Activated naive CD4-positive, alpha-beta T cell treated with anti-CD3 and anti-CD28 coated beads, Interleukin-2, amount 50 U/mL, for 16 hours (primary cell): ENCODE results near the gene MAP3K9.
"Not testable (repeated sequence)": the region's sequence is repeated elsewhere in the genome, so short reads cannot be mapped to it uniquely, and the experiment has no call there.

Experiments
- DNase-seq: peaks from one replicate; pipeline ENCODE4 v3.0.0-alpha.2; 2020

Gene MAP3K9

DNA sequence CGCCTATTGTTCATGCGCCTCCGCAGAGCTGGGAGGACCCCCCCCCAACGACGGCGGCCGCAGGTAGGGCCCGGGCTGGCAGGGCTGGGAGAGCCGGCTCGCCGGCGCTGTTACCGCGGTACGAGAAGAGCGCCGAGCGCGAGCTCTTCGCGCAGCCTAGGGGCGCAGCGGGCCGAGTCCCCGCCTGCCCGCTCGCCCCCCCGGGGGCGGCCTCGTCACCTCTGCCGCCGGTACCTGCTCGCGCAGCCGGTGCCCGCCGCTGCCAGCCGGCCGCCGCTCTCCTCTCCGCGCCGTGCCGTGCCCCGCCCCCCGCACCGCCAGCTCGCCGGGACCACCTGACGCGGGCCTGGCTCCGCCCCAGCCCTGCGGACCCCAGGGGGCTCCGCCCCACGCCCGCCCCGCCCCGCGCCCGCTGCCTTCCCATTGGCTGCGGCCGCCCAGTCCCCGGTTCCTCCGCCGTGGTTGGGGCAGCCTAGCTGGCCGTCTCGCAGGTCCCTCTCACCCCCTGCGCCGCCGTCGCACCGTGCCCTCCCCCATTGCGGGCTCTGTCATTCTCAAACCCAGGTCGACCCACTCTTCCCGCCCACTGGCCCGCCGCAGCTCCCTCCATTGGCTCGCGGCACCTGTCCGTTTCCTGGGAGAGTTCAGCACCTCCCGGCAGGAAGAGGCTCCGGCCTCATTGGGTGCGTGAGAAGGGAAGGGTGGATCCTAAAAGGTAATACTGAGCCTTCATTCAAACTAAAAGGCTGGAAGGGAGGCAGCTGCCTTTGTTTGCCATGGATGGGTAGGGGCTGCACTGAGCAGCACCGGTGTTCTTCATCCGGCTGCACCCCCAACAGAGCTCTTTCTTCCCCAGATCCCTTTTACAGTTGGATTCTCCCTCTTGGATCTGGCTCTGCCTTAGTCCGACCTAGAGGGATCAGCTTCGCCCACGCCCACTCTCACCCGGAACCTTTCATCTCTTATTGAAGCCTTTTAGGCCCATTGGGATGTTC is at the start of gene MAP3K9:
Gene MAP3K9 (minus strand): TSS at position 289 of the 995 bp plus-strand sequence. CDS start 342 bp downstream, outside the sequence.
- peak; percentile 89 for DNase-seq

DNA sequence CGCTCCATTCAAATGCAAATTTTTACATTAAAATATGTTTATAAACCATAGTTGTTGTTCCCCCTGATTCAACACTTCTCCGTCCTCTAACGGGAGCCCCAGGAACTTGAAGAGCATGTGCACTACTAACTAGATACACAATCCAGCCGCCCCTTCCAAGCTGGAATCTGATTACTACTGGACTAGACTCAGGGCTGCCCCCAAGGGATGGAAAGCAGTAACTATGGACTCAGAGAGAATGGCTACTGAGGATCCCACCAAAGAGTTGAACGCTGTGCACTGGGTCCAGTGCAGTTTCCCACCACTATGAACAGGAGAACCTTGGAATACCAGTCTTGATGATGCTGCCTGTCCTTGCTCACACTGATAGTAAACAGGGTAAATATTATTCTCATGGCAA is 49.3 kb upstream of the MAP3K9 start:
- no peak for DNase-seq

DNA sequence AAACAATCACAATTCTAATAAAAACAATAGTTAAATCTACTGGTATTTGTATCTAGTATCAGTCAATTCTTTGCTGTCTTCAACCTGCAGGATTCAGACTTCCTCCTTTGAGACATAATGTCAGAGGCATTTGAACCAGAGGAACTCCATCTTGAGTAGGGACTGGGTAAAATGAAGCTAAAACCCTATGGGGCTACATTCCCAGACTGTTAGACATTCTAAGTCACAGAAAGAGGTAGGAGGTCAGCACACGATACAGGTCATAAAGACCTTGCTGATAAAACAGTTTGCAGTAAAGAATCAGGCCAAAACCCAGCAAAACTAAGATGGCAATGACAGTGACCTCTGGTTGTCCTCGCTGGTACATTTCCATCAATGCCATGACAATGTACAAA is 48.2 kb upstream of the MAP3K9 start:
- DNase-seq, result no peak

- DNase-seq, result no peak
Measured at GRCh38 chr14:70856851-70857495, 47.7 kb upstream of the MAP3K9 start.

DNA sequence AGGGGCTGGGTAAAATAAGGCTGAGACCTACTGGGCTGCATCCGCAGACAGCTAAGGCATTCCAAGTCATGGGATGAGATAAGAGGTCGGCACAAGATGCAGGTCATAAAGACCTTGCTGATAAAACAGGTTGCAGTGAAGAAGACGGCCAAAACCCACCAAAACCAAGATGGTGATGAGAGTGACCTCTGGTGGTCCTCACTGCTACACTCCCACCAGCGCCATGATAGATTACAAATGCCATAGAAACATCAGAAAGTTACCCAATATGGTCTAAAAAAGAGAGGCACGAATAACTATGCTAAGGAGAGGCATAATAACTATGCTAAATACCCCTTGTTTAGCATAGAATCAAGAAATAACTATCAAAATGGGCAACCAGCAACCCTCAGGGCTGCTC is 46.2 kb upstream of the MAP3K9 start:
- DNase-seq, result no peak

DNA sequence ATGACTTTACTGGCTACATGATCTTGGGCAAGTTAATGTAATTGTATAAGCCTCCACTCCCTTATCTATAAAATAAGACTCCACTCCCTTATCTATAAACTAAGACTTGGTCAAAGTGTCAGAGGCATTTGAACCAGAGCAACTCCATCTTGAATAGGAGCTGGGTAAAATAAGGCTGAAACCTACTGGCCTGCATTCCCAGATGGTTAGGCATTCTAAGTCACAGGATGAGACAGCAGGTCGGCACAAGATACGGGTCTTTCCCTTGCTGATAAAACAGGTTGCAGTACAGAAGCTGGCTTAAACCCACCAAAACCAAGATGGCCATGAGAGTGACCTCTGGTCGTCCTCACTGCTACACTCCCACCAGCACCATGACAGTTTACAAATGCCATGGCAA is 44.3 kb upstream of the MAP3K9 start:
- DNase-seq, result not testable (repeated sequence)

GRCh38 chr14:70847406-70848090 is 38.2 kb upstream of the MAP3K9 start:
- DNase-seq, result no peak

DNA sequence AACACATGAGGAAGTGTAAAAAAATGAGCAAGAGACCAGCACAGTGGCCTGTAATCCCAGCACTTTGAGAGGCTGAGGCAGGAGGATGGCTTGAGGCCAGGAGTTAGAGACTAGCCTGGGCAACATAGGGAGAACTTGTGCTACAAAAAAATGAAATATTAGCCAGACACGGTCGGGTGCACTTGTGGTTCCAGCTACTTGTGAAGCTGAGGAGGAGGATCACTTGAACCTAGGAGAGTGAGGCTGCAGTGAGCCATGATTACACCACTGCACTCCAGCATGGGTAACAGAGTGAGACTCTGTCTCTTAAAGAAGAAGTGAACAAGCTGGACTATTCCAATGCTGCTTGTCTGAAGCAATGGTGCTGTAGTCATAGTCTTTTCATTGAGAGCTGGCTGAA is 36.3 kb upstream of the MAP3K9 start:
- DNase-seq, result no peak

- no peak for DNase-seq
Measured at GRCh38 chr14:70842851-70843462, 33.6 kb upstream of the MAP3K9 start.

- DNase-seq, result no peak
Measured at GRCh38 chr14:70838076-70838475, 28.8 kb upstream of the MAP3K9 start.

- DNase-seq, result no peak
Measured at GRCh38 chr14:70836946-70837345, 27.6 kb upstream of the MAP3K9 start.

DNA sequence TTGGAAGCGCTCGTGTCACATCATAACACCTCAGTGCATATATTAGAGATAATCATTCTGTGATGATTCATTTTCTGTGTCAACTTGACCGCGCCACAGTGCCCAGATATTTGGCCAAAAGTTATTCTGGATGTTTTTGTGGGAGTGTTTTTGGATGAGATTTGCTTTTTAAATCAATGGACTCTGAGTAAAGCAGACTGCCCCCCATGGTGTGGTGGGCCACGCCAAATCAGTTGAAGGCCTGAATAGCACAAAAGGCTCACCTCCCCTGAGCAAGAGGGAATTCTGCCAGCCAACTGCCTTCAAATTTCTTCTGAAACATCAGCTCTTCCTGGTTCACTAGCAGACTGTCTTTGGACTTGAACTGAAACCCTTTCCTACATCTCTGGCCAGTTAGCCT is 24.6 kb upstream of the MAP3K9 start:
- no peak for DNase-seq

DNA sequence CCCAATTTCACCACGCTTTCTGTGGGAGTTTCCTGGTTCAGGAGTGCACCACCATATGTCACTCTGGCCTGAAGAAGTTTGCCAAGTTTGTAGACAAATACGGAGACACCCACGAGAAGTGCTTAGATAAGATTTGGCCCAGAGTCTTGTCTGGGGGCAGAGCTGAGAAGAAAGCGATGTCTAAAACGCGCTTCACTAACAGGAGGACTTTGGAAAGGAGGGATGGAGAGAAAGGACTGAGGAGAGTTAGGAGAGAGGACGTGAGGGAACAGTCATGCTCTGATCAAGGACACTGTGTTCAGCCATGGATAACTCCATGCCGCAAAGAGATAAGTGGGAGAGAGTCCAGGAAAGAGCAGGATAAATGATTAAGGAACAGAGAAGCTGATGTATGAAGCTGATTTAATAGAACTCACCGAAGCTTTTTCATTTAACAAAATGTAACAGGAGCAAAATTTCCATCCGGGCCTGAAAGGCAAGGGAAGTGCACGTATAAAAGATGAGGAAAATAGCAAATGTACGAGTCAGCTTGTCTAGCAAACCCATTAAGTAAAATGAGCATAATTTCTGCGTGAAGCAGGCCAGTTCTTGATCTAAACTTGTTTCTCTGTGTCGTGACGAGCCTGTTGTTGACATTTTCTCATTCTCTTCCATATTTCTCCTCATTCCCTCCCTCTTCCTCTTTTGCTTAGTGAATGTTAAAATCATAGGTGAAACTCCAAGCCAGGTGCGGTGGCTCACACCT is 23.4 kb upstream of the MAP3K9 start:
- DNase-seq, result no peak

DNA sequence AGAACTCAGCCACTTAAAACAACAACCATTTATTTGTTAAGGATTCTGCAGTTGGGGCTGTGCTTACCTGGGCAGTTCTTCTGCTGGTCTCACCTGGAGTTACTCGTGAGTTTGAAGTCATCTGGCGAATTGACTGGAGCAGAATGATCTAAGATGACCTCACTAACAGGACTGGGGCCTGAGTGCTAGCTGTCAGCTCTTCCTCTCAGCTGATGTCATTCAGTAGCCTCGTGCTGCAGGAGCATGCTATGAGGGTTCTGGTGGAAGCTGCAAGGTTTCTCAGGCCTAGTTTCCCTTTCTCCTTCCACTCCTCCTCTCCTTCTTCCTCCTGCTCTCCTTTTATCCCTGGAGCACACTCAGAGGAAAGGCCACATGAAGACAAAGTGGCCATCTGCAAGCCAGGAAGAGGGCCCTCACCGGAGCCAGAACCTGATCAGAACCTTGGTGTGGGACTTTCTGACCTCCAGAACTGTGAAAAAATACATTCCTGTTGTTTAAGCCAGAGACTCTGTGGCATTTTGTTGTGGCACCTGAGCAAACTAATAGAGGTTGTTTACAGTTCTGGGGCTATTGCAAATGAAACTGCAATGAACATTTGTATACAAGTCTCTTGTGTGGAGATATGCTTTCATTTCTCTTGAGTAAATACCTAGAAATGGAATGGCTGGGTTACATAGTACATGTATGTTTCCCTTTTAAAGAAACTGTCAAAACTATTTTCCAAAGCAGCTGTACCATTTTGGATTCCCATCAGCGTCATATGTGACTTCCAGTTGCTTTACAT is 21.9 kb upstream of the MAP3K9 start:
- no peak for DNase-seq

- no peak for DNase-seq
Measured at GRCh38 chr14:70828188-70828587, 18.9 kb upstream of the MAP3K9 start.

DNA sequence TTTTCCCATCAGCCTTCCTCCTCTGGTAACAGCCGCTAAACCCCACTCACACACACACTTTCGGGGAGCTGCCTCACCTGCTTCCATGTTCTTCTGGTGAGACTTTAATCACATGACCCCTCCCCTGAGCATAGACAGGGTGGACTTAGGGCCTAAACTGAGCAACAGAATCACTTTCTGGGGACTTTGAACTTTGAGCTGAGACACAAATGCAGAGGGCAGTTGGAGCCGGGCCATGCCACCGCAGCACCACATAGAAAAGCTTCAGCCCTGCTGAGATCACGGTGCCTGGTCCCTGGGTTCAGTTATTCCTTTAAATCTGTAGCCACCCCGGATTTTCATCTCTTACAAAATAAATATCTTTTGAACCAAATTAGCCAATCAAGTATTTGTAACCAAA is 18.4 kb upstream of the MAP3K9 start:
- no peak for DNase-seq

GRCh38 chr14:70827347-70827746 is 18.0 kb upstream of the MAP3K9 start:
- DNase-seq, result no peak

- DNase-seq, result no peak
Measured at GRCh38 chr14:70823281-70823680, 14.0 kb upstream of the MAP3K9 start.

- peak; percentile 15 for DNase-seq
Measured at GRCh38 chr14:70822530-70823185, 13.3 kb upstream of the MAP3K9 start.

DNA sequence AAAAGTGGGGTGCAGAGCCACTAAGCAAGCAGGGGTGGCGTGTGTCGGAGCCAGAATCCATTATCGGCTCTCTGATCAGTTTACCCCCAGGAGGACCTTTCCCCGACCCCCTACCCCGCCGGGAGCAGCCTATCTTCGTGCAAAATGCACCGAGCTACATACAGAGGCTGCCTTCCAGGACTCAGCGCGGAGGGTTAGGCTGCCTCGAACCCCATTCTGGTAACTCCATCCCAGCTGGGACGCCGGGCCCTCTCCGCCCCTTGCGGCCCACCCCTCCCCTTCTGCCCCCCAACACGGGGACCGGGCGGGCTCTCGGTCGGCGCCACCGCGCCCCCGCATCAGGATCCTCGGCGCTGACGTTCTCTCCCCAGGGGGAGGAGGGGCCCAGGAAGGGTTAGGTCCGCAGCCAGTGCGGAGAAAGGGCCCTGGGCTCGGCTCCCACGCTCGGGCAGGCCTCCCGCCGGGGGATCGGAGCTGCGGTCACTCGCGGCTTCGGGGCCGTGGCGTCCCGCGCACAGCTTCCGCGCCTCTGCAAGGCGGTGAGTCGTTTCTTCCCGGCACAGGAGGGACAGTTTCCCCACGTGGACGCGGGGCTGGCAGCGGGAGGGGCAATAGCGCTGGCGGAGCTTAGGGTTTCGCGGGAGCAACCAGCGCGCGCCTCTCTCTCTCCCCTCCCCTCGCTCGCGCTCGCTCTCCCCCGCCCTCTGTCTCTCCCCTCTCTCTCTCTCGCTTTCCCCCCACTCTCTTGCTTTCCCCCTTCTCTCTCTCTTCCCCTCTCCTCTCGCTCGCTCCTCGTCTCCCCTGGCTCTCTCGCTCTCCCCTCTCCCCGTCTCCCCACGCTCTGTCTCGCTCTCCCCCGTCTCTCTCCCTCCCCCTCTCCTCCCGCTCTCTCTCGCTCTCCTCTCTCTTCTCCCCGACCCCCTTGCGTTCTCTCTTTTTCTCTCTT is 12.5 kb upstream of the MAP3K9 start:
- DNase-seq, result peak; percentile 60
